GM19328 (cell line): ENCODE measurements around the gene RPP40.

ENCODE experiments used
- ATAC-seq: cut with Tn5 transposase; IDR thresholded peaks from one replicate; pipeline ENCODE4 v1.9.1; 2021; ENCODE audit warnings: mild to moderate bottlenecking, moderate library complexity; ENCODE audit not compliant: unreplicated experiment

The RPP40 gene

GRCh38 chr6:4971851-4972250, 32.0 kb downstream of the RPP40 start:
- no peak for ATAC-seq

- no peak for ATAC-seq
Observed at GRCh38 chr6:4970739-4971395, 33.0 kb downstream of the RPP40 start.

- ATAC-seq: no peak
Observed at GRCh38 chr6:4969609-4970285, 34.1 kb downstream of the RPP40 start.

GRCh38 chr6:4967301-4968030, 36.4 kb downstream of the RPP40 start:
- no peak for ATAC-seq

GRCh38 chr6:4965562-4966389, 38.1 kb downstream of the RPP40 start:
- ATAC-seq: no peak

- ATAC-seq: no peak
Observed at GRCh38 chr6:4964675-4965561, 38.9 kb downstream of the RPP40 start.

- ATAC-seq: no peak
Observed at GRCh38 chr6:4962905-4963304, 40.9 kb downstream of the RPP40 start.

- ATAC-seq: no peak
Observed at GRCh38 chr6:4961322-4962168, 42.3 kb downstream of the RPP40 start.

- no peak for ATAC-seq
Observed at GRCh38 chr6:4958624-4959023, 45.2 kb downstream of the RPP40 start.

GRCh38 chr6:4957521-4958231, 46.2 kb downstream of the RPP40 start:
- no peak for ATAC-seq

- no peak for ATAC-seq
Observed at GRCh38 chr6:4956625-4957024, 47.2 kb downstream of the RPP40 start.

- ATAC-seq: no peak
Observed at GRCh38 chr6:4953440-4953839, 50.4 kb downstream of the RPP40 start.

GRCh38 chr6:4950836-4951533, 52.9 kb downstream of the RPP40 start:
- no peak for ATAC-seq

- no peak for ATAC-seq
Observed at GRCh38 chr6:4950076-4950475, 53.8 kb downstream of the RPP40 start.

- ATAC-seq: no peak
Observed at GRCh38 chr6:4948781-4949450, 54.9 kb downstream of the RPP40 start.

GRCh38 chr6:4947716-4948115, 56.1 kb downstream of the RPP40 start:
- no peak for ATAC-seq

GRCh38 chr6:4946521-4946920, 57.3 kb downstream of the RPP40 start:
- ATAC-seq: no peak
